Activated CD4-positive, CD25-positive, alpha-beta regulatory T cell (primary cell): ENCODE results near the gene GHR.

ENCODE experiments used
- DNase-seq, 4 experiments: peaks; one replicate each; lab custom pipeline; 2025; lab: John Stamatoyannopoulos, UW

The GHR gene

DNA sequence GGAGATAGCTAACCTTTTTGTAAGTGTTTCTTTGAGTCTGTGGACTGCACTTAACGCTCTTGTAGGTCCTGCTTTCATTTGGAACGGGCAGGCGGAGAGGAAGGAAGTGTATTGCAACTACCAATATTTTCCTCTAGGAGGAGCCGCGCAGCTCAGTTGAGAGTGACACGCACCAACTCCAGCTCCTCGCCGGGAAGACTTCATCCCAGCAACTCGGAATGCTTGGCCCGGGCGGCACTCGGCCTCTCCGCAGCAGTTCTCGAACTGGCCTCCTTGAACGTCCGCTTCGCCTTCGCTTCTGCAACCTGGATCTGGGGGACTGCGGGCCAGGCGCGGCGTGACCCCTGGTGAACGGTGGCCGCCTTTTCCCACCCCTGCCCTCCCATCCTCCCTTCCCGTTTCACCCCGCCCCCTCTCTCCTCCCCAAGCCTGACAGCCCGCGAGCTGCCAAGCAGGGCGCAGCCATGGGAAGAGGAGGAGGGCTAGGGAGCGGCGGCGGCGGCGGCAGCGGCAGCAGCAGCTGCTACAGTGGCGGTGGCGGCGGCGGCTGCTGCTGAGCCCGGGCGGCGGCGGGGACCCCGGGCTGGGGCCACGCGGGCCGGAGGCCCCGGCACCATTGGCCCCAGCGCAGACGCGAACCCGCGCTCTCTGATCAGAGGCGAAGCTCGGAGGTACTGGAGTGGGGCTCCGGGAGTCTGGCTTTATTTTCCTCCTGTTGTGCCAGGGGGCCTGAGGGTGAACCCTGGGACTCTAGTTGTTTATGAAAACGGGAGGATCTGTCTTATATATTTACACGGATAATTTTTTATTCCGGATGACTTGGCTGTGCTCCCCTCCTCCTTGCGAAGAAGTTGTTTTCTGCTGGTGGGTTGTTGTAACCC is at the start of gene GHR:
TSS of gene GHR (plus strand) at position 155 of the 881 bp plus-strand sequence. CDS start 142,436 bp downstream, outside the sequence.
- no peak for DNase-seq

DNA sequence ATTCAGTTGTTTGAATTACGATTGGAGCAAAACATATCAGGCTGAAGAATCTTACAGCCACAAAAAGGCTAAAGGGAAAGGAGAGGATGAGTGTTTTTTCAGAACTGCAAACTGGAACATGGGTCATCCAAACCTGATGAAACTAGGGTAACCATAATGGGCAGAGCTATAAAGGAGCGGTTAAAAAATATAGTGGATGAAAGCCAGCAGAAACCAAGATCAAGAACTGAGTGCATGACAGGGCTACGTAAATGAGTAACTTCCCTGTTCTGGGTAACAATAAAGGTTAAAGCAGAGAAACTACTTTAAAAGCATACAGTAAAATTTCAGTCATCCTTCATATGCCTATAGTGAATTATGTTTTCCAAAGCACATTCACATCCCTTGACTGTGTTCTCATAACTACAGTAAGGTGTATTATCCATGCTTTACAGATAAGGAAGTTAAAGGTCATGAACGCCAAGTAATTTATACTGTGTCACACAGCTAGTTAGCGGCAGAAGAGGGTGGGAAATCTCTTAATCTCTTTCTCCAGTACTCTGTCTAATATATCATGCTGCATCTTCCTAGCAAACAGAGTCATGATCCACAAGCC is 48.5 kb upstream of the GHR start:
- no peak for DNase-seq

DNA sequence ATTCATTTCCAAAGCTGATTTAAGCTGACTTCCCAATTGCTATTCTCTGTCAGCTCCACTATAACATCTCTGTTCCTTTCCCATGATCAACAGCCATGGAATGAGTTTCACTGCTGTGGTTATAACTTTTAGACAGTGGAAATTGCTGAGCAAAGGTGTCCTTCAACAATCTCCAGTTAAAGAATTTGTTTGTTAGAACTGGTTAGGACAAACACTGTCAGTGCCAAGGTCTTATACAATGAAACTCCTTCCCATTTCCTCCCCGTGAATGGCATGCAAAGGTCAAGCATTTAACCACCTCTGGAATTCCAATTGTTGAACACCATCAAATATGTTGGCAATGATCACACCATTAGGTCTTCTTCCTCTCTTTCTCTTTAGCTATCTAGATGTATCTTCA is 45.7 kb upstream of the GHR start:
- no peak for DNase-seq

DNA sequence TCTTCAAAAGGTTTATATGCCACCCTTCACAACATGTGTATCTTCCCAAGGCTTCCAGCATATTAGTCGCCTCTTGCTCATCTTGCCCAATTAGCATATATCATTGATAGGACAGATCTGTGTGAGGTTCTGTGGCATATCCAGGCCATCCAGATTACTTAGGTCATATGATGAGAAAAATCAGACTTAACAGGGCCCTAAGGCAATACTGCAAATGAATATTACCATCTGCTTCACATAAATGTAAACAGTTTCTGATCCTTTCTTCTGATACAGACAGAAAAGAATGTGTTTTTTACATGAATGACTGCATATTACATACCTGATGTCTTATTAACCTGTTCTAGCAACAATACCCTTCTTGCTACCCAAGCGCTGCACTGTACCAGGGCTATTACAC is 41.3 kb upstream of the GHR start:
- no peak for DNase-seq

DNA sequence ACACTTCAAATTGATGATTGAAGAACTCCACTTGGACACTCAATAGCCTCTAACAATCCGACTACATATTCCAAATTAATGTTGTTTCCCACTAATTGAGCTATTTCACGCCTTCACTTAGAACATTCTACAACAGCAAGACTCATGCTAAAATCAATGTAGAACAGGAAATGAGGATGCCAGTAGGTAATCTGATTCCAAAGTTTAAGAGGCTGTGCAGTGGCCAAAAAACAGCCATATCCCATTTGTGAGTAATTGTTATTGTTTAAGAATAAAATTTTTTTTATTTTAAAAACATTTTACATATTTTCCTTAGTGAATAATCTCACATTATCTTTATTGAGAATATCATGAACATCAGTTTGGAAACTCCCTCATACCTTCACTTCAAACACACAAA is 35.7 kb upstream of the GHR start:
- DNase-seq, result no peak

DNA sequence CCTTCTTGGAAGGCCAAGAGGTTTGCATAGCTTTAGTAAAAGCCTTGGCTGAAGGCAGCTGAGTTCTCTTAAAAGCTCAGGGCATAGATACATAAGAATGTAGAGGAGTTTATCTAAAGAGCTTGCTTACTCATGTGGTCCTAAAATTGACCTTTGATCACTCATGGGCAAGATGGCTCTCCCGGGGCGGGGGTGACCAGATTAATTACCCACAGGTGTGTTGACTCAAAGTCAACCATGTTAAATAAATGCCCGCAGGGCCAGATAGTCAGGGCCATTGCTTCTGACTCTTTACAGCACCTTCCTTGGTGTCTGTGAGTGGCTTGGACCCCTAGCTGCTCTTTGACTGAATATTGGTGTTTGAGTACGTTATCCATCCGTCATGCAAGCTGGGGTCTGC is 33.1 kb upstream of the GHR start:
- no peak for DNase-seq

DNA sequence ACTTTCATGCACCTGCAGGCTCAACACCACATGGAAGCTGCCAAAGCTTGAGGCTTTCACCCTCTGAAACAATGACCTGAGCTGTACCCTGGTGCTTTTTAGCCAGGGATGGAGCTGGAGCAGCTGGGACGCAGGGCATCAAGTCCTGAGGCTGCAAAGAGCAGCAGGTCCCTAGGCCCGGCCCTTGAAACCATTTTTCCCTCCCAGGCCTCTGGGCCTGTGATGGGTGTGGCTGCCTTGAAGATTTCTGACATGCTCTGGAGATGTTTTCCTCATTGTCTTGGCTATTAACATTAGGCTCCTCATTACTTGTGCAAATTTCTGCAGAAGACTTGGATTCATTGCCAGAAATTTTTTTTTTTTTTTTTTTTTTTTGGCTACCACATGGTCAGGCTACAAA is 30.3 kb upstream of the GHR start:
- DNase-seq, result no peak

DNA sequence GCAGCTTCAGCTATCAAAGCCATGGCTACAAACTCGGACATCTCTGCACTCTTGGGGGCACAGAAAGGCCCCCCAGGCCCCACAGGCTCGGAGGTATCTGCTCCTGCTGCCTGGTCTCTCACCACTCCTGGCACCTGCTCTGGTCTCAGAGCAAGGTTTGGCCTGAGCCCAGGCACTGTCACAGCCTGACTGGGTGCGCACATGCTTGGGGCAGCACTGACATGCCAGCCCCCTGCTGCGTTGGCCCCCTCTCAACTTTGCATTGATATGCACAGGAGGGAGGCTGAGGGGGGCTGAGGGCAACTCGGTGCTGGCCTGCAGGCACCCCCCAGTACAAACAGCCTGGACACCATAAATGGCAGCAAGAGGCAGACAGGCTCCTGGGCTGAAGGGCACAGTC is 27.1 kb upstream of the GHR start:
- no peak for DNase-seq

DNA sequence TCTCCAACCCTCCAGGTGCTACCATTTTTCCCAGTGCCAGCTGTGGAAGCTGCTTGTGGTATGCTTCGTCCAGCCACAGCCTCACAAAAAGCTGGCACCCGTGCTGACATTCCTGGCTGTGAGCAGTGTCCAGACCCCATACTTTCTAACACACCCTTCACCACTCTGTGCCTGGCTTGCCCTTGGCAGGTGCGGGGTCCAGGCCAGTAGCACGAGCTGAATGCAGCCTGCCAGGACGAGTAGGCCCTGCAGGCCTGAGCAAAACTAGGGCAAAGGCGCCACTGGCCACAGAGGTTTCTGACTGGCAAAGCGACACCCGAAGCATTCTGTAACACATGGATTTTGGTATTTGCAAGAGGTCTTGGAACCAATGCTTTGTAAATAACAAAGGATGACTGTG is 26.0 kb upstream of the GHR start:
- no peak for DNase-seq

DNA sequence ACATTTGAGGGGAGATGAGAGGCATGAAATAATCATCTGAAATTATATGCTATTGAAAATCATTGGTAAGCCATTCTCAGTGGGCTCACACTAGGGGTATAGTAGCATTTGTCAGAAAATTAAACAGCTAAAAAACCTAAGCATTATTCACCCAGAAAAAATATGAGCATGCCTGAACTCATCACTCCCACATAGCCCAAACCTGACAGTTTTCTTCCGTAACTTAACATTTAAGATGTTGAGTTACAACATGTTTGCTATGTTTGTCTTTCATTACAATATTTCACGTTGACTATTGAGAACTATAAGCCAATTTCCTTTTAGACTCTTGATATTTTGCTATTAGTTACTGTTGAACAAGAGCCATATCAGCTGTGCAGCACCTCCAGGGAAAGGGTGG is 23.5 kb upstream of the GHR start:
- DNase-seq, result no peak

DNA sequence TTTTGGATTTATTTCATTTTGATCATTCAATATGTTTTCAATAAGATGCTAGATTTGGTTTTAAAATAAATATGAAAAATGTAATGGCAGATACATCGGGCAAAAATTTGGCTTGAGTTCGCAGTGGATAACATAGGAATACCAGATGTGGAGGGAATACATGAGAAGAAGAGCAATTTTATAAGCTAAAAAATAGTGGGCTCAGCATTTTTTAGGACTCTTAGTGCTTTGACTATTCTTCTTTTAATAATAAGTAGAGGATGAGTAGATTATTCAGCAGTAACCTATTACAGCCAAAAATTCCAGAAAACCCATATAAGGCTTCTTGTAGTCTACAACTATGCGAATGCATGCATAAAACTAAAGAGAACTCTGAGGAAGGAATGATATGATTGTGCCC is 22.8 kb upstream of the GHR start:
- DNase-seq, result no peak

DNA sequence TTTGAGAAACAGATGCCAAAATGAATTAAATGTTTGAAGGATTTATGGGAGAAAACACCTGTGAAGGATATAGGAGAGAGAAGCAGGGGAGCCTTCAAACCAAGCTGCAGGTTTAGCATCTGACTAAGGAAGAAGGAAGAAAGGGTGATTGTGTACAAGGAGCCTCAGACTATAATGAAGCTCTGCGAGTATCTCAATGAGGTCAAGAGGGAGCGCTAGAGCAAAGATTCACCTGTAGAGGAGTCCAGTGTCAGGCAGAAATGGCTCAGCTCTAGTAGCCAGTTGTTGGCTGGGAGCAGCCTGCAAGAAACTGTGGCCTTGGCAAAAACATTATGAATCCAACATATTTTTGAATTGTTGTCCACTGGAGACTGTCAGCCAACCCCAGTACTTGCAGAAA is 20.0 kb upstream of the GHR start:
- DNase-seq, result no peak

DNA sequence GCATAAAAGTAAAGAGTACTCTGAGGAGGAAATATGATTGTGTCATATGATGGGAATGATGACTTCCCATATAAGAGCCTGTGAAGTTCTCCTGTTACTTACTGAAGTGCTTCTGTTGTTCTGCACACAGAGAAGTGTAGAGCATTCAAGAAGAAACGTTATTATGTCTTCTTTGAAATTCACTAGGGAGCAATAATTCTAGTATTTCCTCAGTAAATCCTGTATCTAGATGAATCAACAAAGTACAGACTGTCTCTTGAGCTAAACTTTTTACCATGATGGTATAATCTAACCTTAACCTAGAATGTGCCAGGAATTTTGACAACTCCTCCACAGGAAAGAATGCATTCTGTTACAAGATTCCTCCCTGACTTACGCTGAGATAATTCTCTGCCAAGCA is 18.9 kb upstream of the GHR start:
- no peak for DNase-seq

DNA sequence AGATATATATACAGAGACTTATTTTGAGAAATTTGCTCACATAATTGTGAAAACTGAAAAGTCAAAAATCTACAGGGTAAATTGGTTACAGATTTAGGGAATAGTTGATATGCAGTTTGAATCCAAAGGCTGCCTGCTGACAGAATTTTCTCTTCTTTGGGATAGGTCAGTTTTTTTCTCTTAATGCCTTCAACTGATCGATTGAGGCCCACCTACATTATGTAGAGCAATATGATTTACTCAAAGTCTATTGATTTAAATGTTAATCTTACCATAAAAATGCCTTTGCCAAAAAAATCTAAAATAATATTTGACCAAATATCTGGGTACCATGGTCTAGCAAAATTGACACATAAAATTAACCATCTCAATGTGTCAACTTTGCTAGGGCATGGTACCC is 3.9 kb upstream of the GHR start:
- DNase-seq, result no peak

DNA sequence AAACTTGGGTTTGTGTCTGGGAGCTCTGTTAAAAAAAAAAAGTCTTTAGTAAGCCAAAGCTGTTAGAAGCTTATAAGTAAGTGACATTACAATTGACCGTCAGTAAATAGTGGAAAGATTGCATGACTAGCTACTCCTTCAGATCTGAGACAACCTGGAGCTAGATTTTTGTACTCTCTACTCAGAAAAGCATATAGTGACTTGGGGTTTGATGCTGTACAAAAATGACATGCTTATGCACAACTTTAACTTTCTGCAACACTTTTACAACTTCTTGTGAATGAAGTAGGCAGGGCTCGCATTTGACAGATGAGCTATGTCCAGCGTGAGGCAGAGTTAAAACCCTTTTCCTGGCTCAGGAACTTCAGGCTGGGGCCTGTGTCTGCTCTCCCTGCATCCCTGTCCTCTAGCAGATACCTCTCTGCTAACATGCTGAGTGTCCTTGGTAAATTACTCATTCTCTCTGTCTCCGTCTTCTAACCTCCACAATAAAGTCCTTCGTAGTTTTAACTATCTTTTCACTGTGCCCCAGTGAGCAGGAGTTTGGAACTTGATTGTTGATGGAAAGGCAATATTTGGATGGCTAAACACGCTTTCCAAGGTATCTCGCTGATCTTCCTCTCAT is 471 bp upstream of the GHR start:
- DNase-seq, result no peak

DNA sequence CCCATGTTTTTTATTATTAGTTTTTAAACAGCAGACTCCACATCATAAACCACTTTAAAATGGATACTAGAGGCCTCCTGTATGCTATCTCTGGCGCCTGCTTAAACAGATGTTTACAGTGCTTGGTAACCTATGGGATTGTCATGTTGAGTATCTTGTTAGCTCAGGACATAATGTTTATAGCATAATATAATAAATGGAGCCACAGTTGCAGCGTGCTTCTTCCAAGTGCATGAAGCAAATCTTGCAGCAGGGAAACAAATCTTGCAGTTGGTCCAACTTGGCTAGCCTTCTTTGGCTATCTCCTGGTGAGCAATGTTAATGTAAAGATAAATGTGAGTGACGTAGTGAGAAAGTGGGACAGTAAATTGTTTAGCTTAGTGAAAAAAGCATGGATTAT is 2.8 kb downstream of the GHR start:
- no peak for DNase-seq

DNA sequence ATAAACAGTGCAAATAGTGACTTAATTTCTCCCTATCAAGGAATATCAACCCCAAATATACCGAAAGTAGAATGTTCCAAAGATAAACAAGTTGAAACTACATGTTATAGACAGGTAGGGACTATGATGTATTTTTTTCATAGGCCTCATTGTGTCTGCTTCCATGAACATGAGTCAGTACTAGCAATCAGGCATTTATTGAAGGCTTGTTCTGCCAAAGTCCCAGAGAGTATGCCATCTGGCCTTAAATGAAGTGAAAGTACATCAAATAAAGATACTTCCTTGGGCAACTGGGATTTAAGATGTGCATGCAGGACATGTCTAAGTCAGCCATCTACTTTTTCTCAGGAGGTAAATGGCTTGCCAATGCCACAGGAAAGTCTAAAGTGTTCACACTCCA is 6.5 kb downstream of the GHR start:
- DNase-seq, result no peak

DNA sequence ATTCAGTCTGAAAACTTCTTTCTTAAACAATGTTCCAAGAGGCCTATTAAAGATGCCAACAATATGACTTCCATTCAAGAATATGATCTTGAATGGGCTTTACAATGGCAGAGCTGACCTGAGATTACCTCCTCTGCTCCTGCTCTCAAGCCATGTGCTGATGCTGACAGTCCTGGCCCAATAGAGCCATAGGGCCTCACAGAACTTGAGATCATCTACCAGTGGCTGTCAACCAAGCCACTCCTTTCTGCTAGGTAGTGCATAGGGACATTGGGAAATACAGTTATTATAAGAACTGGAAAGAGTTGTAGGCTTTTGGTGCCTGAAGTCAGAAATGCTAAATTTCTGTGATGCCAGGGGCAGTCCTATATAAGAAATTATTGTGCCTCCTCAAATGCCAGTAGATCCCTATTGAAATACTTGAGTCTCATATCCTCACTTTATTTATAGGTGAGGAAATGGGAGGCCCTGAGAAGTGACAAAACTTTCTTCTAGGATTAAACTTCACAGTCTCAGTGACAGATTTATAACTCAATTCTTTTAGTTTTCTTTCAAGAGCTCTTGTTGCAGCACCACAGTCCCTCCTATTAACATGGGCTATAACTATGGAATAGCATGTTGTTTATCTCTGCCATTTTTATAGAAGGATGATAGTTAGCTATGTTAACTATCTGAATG is 10.9 kb downstream of the GHR start:
- DNase-seq, result no peak

DNA sequence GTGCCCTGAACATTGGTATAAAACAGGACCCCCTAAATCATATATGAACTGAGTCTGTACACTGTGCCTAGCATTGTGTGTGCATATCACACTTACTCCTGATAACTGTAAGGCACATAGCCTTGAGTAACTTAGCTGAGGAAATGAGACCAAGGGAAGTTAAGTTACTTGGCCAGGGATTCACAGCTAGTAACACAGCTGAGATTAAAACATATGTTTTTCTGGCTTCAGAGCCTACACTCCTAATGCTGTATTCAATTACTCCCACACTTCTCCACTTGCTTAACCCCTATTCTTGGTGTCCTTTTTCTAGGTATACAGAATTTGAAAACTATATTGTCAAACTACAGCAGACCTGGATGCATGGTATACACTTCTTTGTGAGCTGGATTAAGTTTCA is 12.8 kb downstream of the GHR start:
- no peak for DNase-seq

DNA sequence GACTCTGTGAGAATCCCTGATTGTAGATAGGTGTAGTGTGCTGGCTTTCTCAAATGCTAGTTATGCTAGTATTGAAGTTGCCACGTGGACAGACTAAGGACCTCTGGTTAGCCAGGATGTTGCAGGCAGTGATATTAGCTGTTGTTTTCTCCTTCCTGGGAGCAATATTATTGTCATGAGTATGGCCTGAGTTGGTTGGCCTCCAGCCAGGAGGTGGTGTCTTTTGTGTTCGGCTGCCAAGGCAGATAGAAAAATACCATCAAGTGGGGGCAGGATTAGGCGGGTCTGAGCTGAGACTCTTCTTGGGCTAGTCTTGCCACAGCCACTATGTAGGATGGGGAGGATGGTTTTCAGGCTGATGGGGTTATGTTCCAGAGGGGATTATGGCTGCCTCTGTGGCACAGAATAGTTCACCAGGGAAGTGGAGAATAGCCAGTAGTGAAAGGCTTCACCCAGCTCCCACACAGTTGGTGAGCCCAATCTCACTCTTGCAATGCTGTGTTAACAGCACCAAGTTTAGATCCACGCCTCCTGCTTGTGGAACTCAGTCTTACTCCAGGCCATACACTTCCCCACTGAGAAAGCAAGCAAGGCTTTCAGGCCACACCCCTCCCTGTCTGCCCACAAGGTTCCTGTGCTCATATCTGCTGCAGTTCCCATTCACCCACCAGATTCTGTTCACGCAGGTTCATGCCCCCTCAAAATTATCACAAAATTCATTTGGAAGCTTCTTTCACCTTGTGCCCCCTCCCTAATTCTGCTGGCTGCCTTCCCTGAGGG is 31.2 kb downstream of the GHR start:
- no peak for DNase-seq

DNA sequence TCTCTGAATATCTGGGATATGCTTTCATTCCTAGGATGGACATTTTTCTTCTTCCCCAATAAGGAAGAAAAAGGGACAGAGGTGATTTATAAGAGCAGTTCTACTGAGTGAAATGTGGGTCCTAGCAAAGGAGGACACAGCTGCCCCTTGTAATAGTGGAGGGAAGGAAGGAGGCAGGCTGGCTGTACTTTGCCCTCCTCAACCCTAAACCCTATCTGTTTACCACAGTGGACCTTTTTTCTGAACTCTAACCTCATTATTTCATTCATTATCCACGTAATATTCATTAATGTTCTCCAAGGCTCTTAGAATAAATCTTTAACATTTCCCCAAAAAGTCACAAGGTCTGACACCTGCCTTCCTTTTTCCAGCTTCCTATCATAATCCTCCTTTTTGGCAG is 37.8 kb downstream of the GHR start:
- no peak for DNase-seq

DNA sequence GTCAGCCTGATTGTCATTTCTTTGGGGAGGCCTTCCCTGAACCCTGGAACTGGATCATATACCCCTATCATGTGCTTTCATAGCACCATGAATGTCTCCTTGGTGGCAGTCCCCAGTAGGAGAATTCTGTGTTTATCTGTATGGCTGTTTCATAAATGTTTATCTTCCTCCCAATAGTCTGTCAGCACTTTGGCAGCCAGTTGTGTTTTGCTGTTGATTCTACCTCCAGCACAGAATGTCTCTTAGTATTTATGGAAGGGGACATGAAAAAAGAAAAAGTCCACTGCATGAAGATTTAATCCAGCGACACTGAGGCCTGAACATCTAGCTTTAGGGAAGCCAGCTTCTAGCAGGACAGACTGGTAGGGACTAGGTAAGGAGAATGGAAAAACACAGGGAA is 38.3 kb downstream of the GHR start:
- DNase-seq, result no peak
